HepG2 (cell line): ENCODE measurements around the gene SNX21. TPM values are rescaled to one million over a fixed set of nuclear protein-coding genes. Genes with fewer than 3 reads are reported as not detected.
"Not testable (repeated sequence)": the region's sequence is repeated elsewhere in the genome, so short reads cannot be mapped to it uniquely, and the experiment has no call there.

Source experiments
- ATAC-seq: fragments of 200-7000 bp; cut with Tn5 transposase; 3 replicates; pipeline ENCODE4 v1.9.1; 2020; ENCODE audit warnings: mild to moderate bottlenecking, moderate library complexity
- BruUV-seq: library from RNA; stranded (reverse); fragments of 400-500 nt; replicated peaks from 2 replicates; lab custom pipeline; 2021; lab: Mats Ljungman, UMichigan
- CTCF ChIA-PET: fragments of 300-600 bp; formaldehyde crosslinking; extraction: SDS; loops from one replicate; lab custom pipeline; 2021; ENCODE audit warnings: low total read pairs, inconsistent platforms, low intra/inter-chr PET ratio; lab: Yijun Ruan, JAX
- POLR2A ChIA-PET: fragments of 350-600 bp; sonication (Branson Sonifier 250); formaldehyde crosslinking; loops from one replicate; lab custom pipeline; 2020; ENCODE audit warnings: antibody characterized with exemption, inconsistent platforms; lab: Yijun Ruan, JAX
- DNase-seq: peaks from one replicate; pipeline ENCODE4 v3.0.0-alpha.2; 2015; ENCODE audit warnings: low spot score
- FAIRE-seq: peaks from 3 replicates; lab custom pipeline; 2011; peaks lifted over from hg19 to GRCh38; lab: Jason Lieb, UNC
- H2AFZ ChIP-seq: one replicate; pipeline ENCODE4 v1.6.1; 2011; ENCODE audit warnings: low read length, inconsistent platforms
- H3K27ac ChIP-seq: fragments of 300-600 bp; 3 replicates; pipeline ENCODE4 v1.8.0; 2011; ENCODE audit warnings: mixed run types, mild to moderate bottlenecking, mixed read lengths, low read length, inconsistent platforms; ENCODE audit not compliant: insufficient read depth; ENCODE audit errors: extremely low read length
- H3K27me3 ChIP-seq, 2 experiments: fragments of 200-600 bp in 1 of 2; 2 replicates in 1 of 2; 3 replicates in 1 of 2; pipeline versions ENCODE4 v1.6.0 to v1.8.0; 2011; ENCODE audit warnings: low read length in 2 of 2, mild to moderate bottlenecking in 2 of 2, moderate library complexity in 2 of 2, inconsistent platforms in 1 of 2; ENCODE audit not compliant: insufficient read depth in 2 of 2, control insufficient read depth in 1 of 2
- H3K36me3 ChIP-seq, 2 experiments: fragments of 200-600 bp in 1 of 2; replicated peaks in 1 of 2; 2 replicates in 1 of 2; 3 replicates in 1 of 2; pipeline versions ENCODE4 v1.5.1 to v1.8.0; 2011; ENCODE audit warnings: low read length in 2 of 2, inconsistent platforms in 1 of 2; ENCODE audit not compliant: insufficient read depth in 2 of 2, control insufficient read depth in 1 of 2
- H3K4me1 ChIP-seq: 2 replicates; pipeline ENCODE4 v1.5.1; 2012; ENCODE audit warnings: low read length, inconsistent platforms; ENCODE audit not compliant: insufficient read depth
- H3K4me2 ChIP-seq: 2 replicates; pipeline ENCODE4 v1.6.0; 2011; ENCODE audit warnings: low read depth, low read length, inconsistent platforms
- H3K4me3 ChIP-seq, 3 experiments: fragments of 200-600 bp in 1 of 3; sonication (generic), shearing (Covaris generic) in 1 of 3; replicated peaks in 1 of 3; 2 replicates each; pipeline ENCODE4 v1.5.1; 2011 to 2016; ENCODE audit warnings: low read length in 3 of 3, inconsistent platforms in 2 of 3, low read depth in 2 of 3, mild to moderate bottlenecking in 2 of 3, control low read depth in 1 of 3, mixed read lengths in 1 of 3; ENCODE audit not compliant: insufficient read depth in 1 of 3
- H3K79me2 ChIP-seq: one replicate; pipeline ENCODE4 v1.6.1; 2011; ENCODE audit warnings: low read length, inconsistent platforms; ENCODE audit not compliant: insufficient read depth
- H3K9ac ChIP-seq: 2 replicates; pipeline ENCODE4 v1.6.0; 2011; ENCODE audit warnings: mild to moderate bottlenecking, low read depth, low read length, inconsistent platforms; ENCODE audit not compliant: insufficient read depth
- H3K9me3 ChIP-seq: 2 replicates; pipeline ENCODE4 v1.5.1; 2012; ENCODE audit warnings: mild to moderate bottlenecking, low read length
- H4K20me1 ChIP-seq: 2 replicates; pipeline ENCODE4 v1.6.0; 2011; ENCODE audit warnings: inconsistent platforms, mild to moderate bottlenecking, low read length, moderate library complexity; ENCODE audit not compliant: insufficient read depth
- DDIT3 ChIP-seq: sonication (generic); formaldehyde crosslinking; IDR thresholded peaks from 2 replicates; pipeline ENCODE4 v1.4.0; 2020; ENCODE audit warnings: mild to moderate bottlenecking, missing genetic modification reagents
- ELF3 ChIP-seq: IDR thresholded peaks from 2 replicates; pipeline ENCODE4 v1.6.1; 2016; ENCODE audit warnings: missing genetic modification reagents, missing compliant biosample characterization
- GTF3A ChIP-seq: sonication (generic); formaldehyde crosslinking; conservative IDR thresholded peaks from 2 replicates; pipeline ENCODE4 v1.4.0; 2020; ENCODE audit warnings: mild to moderate bottlenecking, missing genetic modification reagents
- JUN ChIP-seq: sonication (generic); formaldehyde crosslinking; IDR thresholded peaks from 2 replicates; pipeline ENCODE4 v1.4.0; 2020; ENCODE audit warnings: mild to moderate bottlenecking, missing genetic modification reagents
- MED13 ChIP-seq: sonication (generic); formaldehyde crosslinking; IDR thresholded peaks from 2 replicates; pipeline ENCODE4 v1.5.0; 2020; ENCODE audit warnings: missing genetic modification reagents
- MEIS1 ChIP-seq: sonication (generic); formaldehyde crosslinking; IDR thresholded peaks from 2 replicates; pipeline ENCODE4 v1.9.0; 2021; ENCODE audit warnings: mild to moderate bottlenecking, missing genetic modification reagents, moderate library complexity, borderline replicate concordance
- NFYB ChIP-seq: sonication (generic); formaldehyde crosslinking; IDR thresholded peaks from 2 replicates; pipeline ENCODE4 v1.4.0; 2020; ENCODE audit warnings: missing genetic modification reagents
- NR2C2 ChIP-seq: sonication (generic); formaldehyde crosslinking; IDR thresholded peaks from 2 replicates; pipeline ENCODE4 v1.4.0; 2020; ENCODE audit warnings: missing genetic modification reagents, mild to moderate bottlenecking, moderate library complexity, borderline replicate concordance
- PAWR ChIP-seq: sonication (generic); formaldehyde crosslinking; IDR thresholded peaks from 2 replicates; pipeline ENCODE4 v1.4.0; 2020; ENCODE audit warnings: missing genetic modification reagents, mild to moderate bottlenecking, borderline replicate concordance
- PTBP1 ChIP-seq: fragments of 200-400 bp; formaldehyde crosslinking; IDR thresholded peaks from 2 replicates; pipeline ENCODE4 v1.6.1; 2018; ENCODE audit warnings: low read length, low read depth; ENCODE audit not compliant: poor library complexity, severe bottlenecking
- XRCC5 ChIP-seq: fragments of 200-400 bp; formaldehyde crosslinking; optimal IDR thresholded peaks from 2 replicates; pipeline ENCODE3; 2017; ENCODE audit warnings: mild to moderate bottlenecking, low read length
- ZC3H13 ChIP-seq: sonication (generic); formaldehyde crosslinking; IDR thresholded peaks from 2 replicates; pipeline ENCODE4 v1.8.1; 2023; ENCODE audit warnings: mild to moderate bottlenecking, missing genetic modification reagents, moderate library complexity
- ZNF530 ChIP-seq: sonication (generic); formaldehyde crosslinking; IDR thresholded peaks from 2 replicates; pipeline ENCODE4 v1.5.0; 2020; ENCODE audit warnings: low read depth, mild to moderate bottlenecking, missing genetic modification reagents
- ZNF703 ChIP-seq: sonication (generic); formaldehyde crosslinking; IDR thresholded peaks from 2 replicates; pipeline ENCODE4 v1.5.1; 2020; ENCODE audit warnings: missing genetic modification reagents, mild to moderate bottlenecking, moderate library complexity, borderline replicate concordance
- ZNF800 ChIP-seq: sonication (generic); formaldehyde crosslinking; IDR thresholded peaks from 2 replicates; pipeline ENCODE4 v1.4.0; 2020; ENCODE audit warnings: missing genetic modification reagents
- WGBS: methylation state at CpG from one replicate; pipeline ENCODE4 v1.1.6; 2017; ENCODE audit warnings: low lambda C conversion rate; 5-methylcytosine and 5-hydroxymethylcytosine counted together
- in situ Hi-C: cut with HindIII; loops from 2 replicates; pipeline ENCODE4 v1.10.0; 2017; ENCODE audit warnings: low pct_unique_long_range_greater_than_20kb; ENCODE audit not compliant: extremely low pct_ligation_motif_present
- intact Hi-C: fragments of 100-400 bp; cut with micrococcal nuclease; formaldehyde crosslinking; loops from one replicate; pipeline ENCODE4 v1.10.0; 2022; ENCODE audit not compliant: unreplicated experiment
- polyA plus RNA-seq, 8 experiments: library from polyadenylated mRNA; depleted of rRNA in 3 of 8; stranded (reverse) in 7 of 8; unstranded in 1 of 8; fragments of >200 nt; fragmentation: Illumina TruSeq in 4 of 8; extraction: Trizol in 4 of 8; gene quantifications; 2 replicates each; pipeline versions ENCODE4 v1.2.1 to v1.2.3, GENCODE V29; 2011 to 2016; ENCODE audit warnings: low read depth in 4 of 8, missing spikeins in 1 of 8, mixed read lengths in 1 of 8; ENCODE audit not compliant: insufficient read depth in 1 of 8
- total RNA-seq, 5 experiments: library from RNA; depleted of rRNA; stranded (reverse); fragments of >200 nt; fragmentation: Illumina TruSeq; extraction: Trizol; gene quantifications; 2 replicates each; pipeline ENCODE4 v1.2.3, GENCODE V29; 2016; ENCODE audit warnings: low read depth in 1 of 5

Gene SNX21
- total and polyA plus RNA-seq, 2 of the 13 experiments (the other 11 are each of a cell fraction or from before 2014, with no cell fraction given) = 7.7 to 12.8 TPM

- intact Hi-C loops, H2AFZ ChIP-seq, FAIRE-seq, CTCF ChIA-PET, DNase-seq, H3K27ac ChIP-seq, H3K4me2 ChIP-seq, in situ Hi-C loops, H3K9me3 ChIP-seq, H3K9ac ChIP-seq, BruUV-seq, H3K27me3 ChIP-seq, ATAC-seq, H3K79me2 ChIP-seq, H4K20me1 ChIP-seq, H3K4me3 ChIP-seq: not testable (repeated sequence)
- 96% methylated on average over 10 of the region's 10 CpGs for WGBS
- peaks cover 5 to 18% of the 10 kb centered on the region in 2 experiments; a peak in 3 of 5 replicates for H3K36me3 ChIP-seq
- peaks cover 23% of the 10 kb centered on the region for H3K4me1 ChIP-seq
- POLR2A ChIA-PET = interaction anchor here (1.2 to 2.7 kb wide), 4 partner anchors 10 to 40 kb away, joined by 3 to 14 read pairs (median 4); partner anchors contain the start of genes CTSA, NEURL2 and SNX21
These were observed 40.5 kb downstream of the SNX21 start for GRCh38 chr20:45874104-45874481.

- Histone ChIP-seq H4K20me1 (no peaks in the 10 kb centered on the region), H3K36me3 (peaks cover 5 to 18% of the 10 kb centered on the region in 2 experiments; a peak in 3 of 5 replicates), H3K27ac (no peak overlapping the region), H3K4me2 (no peak overlapping the region), H3K4me1 (peaks cover 23% of the 10 kb centered on the region), H2AFZ (no peak overlapping the region), H3K9ac (no peak overlapping the region), H3K27me3 (no peaks in the 10 kb centered on the region), H3K79me2 (no peaks in the 10 kb centered on the region), H3K4me3 (no peak overlapping the region), H3K9me3 (no peaks in the 10 kb centered on the region)
- no peak for FAIRE-seq
- no peak for ATAC-seq
- WGBS = 83% methylated on average over 4 of the region's 4 CpGs
- in situ Hi-C loops = no loop called here
- ChIA-PET POLR2A (interaction anchor here (1.2 to 1.5 kb wide), 4 partner anchors 10 to 41 kb away, joined by 3 to 4 read pairs (median 4); partner anchors contain the start of genes CTSA, NEURL2 and SNX21), CTCF (no interaction called here)
- intact Hi-C loops = no loop called here
- no peak for DNase-seq
- BruUV-seq = no TSS peak
- no peak for TF ChIP-seq ZNF800
- no peak for TF ChIP-seq GTF3A (CRISPR knock-in tag)
- no peak for TF ChIP-seq MED13 (CRISPR knock-in tag)
- no peak for TF ChIP-seq XRCC5
- no peak for TF ChIP-seq PAWR (CRISPR knock-in tag)
- TF ChIP-seq JUN (CRISPR knock-in tag) = no peak
- TF ChIP-seq ZC3H13 (CRISPR knock-in tag) = no peak
- TF ChIP-seq ZNF703 (CRISPR knock-in tag) = no peak
- no peak for TF ChIP-seq ELF3 (CRISPR knock-in tag)
- TF ChIP-seq ZNF530 (CRISPR knock-in tag) = no peak
- no peak for TF ChIP-seq DDIT3 (CRISPR knock-in tag)
- TF ChIP-seq NR2C2 (CRISPR knock-in tag) = no peak
- TF ChIP-seq MEIS1 (CRISPR knock-in tag) = no peak
- TF ChIP-seq PTBP1 = no peak
- no peak for TF ChIP-seq NFYB (CRISPR knock-in tag)
These were observed 41.0 kb downstream of the SNX21 start for GRCh38 chr20:45874576-45874975.
